GM21717 (cell line): ENCODE data around the gene ZNF500.
"Not testable (repeated sequence)": the region's sequence is repeated elsewhere in the genome, so short reads cannot be mapped to it uniquely, and the experiment has no call there.

ENCODE experiments used
- ATAC-seq: cut with Tn5 transposase; IDR thresholded peaks from one replicate; pipeline ENCODE4 v1.9.1; 2021; ENCODE audit warnings: mild to moderate bottlenecking, moderate library complexity; ENCODE audit not compliant: unreplicated experiment

The ZNF500 gene

DNA sequence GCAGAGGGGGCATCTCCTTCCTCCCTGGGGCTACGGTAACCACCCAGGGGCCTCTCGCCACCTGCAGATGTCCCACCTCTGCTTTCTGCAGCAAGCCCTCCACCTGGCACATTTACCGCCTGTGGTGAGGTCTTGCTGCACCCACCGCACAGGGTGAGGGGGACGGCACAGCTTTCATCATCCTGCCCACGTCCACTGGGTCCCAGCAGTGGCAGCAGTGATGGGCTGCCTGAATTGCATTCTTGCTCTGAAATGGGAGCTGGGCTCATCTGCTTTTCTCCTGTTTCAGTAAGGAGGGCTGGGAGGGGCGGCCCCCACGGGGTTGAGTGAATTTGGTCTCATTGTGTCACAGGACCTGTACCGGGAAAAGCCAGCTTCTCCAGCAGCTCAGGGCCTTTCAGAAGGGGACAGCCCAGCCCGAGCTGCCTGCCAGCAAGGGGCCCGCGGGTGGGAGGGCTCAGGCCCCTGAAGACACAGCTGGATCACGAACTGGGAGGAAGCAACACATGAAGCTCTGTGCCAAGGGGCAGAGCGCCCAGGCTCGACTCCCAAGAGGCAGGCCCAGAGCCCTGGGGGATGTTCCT is 19.9 kb downstream of the ZNF500 start:
- ATAC-seq: no peak

DNA sequence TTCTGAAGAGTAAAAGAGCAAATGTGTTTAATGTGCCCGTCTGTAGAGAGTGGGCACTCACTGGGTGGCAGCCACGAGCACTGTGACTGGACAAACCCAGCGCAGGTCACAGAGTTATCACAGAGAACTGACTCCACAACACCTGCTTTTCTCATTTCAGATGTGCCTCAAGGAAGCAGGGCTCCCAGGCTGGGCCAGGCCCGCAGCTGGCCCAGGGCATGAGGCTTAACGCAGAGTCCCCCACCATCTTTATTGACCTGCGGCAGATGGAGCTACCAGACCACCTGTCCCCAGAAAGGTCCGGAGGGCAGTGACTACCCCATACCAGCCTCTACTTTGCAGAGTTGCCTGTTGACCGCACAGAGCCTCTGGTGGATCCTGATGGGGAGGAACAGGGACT is 20.7 kb downstream of the ZNF500 start:
- ATAC-seq: no peak

DNA sequence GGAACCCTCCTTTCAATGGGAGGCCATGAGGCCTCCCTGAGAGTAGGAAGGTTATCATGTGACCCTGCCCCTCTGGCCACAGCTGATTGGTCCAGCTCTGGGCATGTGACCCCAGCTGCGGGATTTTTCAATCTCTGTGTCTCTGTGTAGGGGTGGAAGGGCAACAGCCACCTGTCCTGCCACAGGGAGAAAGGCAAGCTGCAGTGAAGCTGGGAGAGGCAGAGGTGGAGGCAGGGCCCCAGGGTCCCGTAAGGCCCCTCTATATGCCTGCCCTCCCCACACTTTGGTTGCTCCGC is 21.7 kb downstream of the ZNF500 start:
- ATAC-seq: no peak

DNA sequence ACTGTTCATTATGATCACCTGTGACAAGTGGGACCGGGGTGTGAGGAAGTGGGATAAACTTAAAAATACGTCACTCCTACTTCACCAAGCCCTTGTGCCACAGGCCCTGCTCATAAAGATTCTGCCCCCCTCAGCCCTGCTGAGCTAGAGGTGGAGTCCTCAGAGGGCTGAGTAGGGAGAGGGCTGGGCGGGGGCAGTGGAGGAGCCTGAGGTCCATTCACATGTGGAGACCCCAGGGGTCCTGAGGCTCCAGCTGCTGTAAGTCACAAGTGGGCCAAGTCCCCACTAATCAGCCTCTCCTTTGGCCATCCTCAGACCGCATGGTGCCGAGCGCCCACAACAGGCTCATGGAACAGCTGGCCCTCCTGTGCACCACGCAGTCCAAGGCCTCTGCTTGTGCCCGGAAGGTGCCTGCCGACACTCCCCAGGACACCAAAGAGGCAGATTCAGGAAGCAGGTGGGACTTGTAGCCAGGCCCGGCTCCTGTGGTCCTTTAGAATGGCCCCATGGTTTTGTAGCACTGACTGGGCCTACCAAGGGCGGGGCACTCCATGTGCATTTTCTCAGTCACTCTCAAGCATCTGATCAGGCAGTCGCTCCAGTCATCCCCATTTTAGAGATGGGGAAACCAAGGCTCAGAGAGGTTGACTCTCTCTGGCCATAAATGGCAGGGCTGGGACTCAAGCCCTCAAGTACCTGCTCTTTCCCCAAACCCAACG is 22.2 kb downstream of the ZNF500 start:
- no peak for ATAC-seq

DNA sequence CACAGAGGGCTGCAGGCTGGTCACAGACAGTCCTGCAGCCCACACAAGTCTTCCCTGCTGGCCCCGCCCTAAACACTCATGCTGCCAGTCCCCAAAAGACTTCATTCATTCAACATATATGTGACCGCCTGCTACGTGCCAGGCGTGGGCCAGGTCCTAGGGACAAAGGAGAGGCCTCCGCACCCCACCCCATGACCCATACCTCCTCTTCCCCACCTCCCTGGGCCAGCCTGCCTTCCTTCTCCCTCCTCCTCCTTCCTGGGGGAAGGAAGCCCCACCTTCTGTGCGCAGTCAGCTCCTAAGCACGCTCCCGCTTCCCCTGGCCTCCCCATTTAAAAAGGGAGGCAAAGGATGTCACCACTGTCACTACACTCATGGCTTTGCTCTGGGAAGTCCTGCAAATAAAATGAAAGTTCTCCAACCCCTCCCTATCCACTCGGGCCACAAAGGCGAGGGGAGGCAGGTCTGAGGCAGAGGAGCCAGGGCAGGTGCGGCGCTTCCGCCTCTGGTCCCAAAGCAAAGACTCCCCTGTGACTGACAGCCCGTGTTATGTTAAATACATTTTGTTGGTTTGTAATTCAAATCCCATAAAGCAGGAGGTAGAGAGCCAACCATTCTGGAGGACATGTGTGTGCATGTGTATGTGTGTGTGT is 23.6 kb downstream of the ZNF500 start:
- no peak for ATAC-seq

DNA sequence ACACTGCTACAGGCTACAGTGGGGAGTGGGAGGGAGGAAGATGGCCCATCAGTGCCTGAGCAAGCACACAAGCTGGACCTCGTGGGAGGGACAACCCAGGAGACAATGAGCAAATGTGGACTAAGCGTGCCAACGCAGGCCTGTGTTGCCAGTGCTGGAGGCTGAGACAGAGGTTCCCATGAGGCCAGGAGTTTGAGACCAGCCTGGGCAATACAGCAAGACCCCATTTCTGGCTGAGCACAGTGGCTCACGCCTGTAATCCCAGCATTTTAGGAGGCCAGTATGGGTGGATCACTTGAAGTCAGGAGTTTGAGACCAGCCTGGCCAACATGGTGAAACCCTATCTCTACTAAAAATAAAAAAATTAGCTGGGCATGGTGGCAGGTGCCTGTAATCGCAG is 28.6 kb downstream of the ZNF500 start:
- ATAC-seq: not testable (repeated sequence)

DNA sequence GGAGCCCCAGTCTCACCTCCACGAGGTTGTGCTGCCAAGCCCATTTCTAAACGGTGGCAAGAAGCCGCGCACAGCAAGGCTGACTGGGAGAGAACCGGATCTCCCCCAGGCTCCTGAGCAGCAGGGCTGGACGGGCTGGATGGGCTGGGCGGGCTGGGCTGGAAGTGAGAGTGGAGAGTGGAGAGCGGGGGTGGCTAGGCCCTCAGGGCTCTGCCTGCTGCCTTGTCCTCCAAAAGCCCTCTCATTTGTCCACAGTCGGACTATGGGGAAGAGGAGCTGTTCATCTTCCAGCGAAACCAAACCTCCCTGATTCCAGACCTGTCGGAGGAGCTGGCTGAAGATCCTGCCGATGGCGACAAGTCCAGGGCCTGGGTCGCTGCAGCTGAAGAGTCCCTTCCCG is 29.4 kb downstream of the ZNF500 start:
- no peak for ATAC-seq

DNA sequence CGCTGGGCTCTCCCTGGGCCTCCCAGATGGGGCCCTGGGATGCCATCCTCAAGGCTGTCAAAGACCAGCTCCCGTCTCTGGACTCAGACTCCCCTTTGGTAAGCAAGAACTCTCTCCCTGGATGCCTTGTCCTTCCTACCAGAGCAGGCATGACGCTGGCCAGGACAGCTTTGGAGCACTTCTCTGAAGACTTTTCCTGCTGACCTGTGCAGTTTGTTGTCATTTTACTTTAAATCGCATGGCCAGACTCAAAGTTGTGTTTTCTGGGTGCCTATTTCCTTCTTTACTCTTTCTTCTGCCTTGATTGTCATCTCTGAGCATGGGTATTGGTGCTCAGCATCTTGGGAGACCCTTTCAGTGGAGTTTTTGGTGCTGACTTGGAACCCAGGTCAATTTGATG is 30.4 kb downstream of the ZNF500 start:
- no peak for ATAC-seq

DNA sequence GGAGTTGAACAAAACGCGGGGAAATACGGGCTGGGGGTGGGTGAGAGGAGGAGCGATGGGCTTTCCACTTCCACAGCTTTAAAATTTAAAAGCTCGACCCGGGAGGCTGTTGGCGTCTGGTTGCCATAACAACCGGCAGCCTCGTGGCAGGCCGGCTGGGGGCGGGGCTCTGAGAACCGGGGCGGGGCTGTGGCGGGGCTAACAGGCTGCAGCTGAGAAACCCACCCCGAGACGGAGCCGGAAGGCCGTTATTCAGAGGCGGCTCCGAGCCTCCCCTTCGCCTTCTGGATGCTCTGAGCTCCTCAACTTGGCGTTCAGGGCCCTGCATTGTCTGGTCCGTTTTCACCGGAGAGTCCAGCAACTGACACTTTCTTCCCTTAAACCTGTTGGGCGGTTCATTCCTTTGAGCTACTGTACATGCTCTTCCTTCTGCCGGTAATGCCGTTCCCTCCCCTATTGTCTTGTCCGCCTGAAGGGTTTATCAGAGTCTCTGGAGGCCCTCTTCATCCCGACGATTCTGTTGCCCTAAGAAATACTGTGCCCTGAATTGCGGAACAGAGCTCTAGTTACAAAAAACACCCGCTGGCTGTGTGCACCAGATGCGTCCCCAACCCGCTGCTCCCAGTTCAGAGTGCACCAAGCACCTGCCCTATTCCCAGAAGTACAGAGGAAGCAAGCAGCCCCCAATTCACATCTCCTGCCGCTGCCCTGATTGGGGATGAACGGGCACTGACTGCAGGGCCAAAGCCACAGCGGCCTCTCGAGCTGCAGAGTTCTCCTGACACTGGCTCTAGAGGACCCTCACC is 32.0 kb downstream of the ZNF500 start:
- ATAC-seq: peak; percentile 61

DNA sequence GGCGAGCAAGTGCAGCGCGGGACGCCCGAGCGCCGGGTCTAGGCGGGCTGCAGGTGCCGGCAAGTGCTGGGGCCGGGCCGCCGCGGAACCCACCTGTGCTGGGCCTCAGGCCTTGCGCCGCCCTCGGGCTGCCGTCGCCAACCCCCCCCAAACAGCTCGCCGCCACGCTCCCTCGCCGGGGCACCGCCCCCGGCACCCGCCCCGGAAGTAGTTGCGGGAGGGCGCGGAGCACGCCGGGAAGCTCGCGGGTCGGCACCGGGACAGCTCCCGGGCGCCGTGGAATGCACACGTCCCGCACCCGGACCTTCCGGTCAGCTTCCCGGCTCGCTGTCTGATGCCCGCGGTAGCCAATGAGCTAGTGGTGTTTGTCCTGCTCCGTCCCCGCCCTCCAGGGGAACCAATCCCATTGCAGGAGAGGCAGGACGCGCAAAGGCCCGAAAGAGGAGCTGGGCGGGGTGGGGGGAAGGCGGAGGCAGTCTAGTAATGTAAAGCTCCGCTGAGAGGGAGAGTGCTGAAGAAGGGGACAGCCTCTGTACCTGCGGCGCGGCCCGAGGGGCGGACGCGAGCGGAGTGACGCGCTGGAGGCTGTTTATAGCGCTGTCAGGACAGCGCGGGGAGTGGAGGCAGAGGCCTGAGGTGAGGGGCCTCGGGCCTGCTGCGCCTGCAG is 32.8 kb downstream of the ZNF500 start, which contains the start of the genes ANKS3 and DNAAF8:
Gene ANKS3 (minus strand): TSS at position 209 of the 667 bp plus-strand sequence. CDS start 4,122 bp downstream, outside the sequence.
Gene DNAAF8 (plus strand): TSS at position 475 of the 667 bp plus-strand sequence. CDS start 1,978 bp downstream, outside the sequence.
- peak; percentile 66 for ATAC-seq

DNA sequence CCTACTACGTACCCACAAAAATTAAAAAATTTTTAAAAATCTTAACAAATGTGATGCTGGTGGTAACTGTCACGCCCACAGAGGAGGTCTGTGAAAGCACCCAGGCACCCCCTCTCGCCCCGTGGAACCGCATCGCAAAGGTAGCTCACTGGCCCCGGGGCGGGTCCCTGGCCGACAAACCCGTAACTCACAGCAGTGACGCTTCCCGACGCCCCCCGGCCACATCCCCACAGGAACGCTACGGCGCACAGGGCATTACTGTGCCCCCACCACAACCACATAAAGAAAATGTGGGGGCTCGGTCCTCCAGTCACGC is 33.3 kb downstream of the ZNF500 start:
- ATAC-seq: no peak

DNA sequence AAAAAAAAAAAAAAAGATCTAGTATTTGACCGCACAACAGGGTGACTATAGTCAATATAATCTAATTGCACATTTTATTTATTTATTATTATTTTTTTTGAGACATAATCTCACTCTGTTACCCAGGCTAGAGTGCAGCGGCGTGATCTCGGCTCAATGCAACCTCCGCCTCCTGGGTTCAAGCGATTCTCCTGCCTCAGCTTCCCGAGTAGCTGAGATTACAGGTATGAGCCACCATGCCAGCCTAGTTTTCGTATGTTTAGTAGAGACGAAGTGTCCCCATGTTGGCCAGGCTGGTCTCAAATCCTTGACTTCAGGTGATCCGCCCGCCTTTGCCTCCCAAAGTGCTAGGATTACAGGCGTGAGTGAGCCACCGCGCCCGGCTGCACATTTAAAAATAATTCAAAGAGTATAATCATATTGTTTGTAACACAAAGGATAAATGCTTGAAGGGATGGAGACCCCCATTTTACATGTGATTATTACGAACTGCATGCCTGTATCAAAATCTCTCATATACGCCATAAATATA is 33.7 kb downstream of the ZNF500 start:
- ATAC-seq: no peak

DNA sequence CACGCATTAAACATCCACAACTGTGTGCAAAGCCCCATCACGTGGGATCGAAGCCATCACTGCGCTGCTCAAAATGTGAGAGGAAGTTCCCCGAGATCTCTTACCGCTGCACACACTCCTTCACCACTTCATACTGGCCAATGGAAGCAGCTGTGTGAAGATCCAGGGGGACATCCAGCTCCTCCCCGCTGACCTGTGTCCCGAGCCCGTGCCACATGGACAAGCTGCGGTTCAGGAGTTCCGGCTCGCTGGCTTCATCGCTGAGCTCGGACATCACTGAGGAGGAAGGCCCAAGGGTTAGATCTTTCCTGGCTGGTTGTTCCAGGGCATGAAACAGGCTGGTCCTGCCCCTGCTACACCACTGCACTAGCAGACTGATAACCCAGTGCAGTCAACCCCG is 37.1 kb downstream of the ZNF500 start:
- ATAC-seq: no peak

DNA sequence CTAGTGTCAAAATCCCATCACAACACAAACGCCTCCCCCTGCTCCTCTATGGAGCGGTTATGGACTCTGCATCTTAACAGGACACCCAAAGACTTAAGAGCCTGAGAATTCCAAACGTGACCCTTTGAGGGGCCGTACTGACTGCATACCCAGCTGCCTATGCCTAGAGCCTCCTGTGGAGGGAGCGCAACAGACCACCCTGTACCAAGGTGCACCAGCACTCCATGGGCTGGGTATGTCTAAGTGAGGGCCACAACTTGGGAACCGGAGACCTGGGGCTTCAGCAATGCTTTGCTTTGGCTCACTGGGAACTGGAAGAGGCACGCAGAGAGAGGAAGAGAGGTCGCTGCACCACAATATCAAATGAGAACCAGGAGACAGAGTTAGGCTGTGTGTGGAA is 38.3 kb downstream of the ZNF500 start:
- no peak for ATAC-seq

DNA sequence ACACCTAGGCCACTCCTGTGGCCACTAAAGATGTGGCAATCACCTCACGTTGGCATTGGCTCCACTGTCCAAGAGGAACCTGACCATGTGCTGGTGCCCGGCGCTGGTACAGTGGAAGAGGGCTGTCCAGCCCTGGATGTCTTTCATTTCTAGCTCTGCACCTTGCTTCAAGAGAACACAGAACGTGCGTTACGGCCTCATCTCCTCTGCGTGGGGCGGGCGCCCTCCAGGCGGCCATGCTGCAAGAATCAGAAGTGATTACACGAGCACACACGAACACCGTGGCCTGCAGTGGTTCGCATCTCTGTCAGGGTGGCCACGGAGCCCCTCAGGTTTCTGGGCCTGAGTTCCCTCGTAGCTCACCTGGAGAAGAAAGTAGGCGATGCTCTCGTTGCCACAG is 40.3 kb downstream of the ZNF500 start:
- ATAC-seq: no peak

DNA sequence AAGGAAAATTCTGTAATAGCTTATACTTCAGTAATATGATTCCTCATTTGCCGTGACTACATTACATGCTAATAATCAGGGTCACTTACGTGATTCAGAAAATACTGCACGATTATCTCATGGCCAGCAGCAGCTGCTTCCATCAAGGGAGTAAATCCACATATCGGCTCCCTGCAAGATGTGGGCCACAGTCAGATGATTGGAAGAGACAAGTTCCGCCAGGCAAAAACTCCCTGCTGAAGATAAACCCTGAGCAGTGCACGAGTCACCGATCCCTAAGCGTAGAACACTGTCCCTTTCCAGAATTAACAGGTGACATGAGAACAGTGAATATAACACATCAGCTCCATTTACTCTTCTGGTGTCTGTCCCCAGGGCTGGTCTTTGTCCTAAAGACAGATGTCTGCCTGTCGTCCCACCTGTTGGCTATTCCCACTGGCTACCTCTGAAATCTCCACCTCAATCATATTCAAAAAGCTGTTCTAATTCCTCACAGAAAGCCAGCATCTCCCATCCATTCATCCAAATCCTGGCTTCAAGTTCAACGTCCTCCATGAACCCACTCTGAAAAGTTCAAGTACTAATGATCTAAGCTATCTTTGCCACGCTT is 42.2 kb downstream of the ZNF500 start:
- ATAC-seq: no peak

DNA sequence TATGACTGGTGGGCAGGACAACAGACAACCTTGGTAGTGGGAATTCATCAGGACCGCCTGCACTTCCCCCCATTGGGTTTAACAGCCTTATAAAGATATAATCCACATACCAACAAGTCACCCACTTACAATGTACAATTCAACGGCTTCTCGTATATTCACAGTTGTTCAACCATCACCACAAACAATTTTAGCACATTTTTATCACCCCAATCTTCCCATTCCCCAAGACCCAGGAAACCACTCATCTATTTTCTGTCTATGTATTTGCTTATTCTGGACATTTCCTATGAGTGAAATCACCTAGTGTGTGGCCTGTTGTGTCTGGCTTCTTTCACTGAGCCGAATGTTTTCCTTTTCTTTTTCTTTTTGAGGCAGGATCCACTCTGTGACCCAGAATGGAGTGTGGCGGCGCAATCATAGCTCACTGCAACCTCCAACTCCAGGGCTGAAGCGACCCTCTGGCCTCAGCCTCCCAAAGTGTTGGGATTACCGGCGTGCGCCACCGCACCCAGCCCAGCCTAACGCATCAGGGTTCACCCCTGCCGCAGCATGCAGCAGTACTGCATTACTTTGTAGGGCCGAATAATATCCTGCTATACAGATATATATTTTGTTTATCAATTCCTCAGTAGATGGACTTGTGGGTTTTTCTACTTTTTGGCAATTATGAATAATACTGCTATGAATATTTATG is 43.7 kb downstream of the ZNF500 start:
- ATAC-seq: no peak

DNA sequence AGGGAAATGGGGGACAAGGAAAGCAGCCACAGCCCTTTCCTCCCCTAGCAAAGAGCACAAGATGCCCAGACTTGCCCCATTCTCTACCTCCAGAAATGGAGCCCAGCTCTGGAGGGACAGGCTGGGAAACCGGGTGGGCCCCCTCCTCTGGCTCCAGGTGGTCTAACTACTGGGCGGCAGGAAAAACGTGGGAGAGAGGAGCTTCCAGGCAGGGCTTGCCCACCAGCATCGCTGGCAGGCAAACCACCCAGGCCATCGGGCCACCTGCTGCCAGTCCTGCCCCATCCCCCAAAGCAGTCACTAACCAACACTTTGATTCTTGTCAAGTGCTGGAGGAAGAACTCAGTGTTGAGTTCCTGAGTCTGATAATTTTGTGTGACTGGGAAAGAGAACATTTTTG is 48.5 kb downstream of the ZNF500 start:
- no peak for ATAC-seq

DNA sequence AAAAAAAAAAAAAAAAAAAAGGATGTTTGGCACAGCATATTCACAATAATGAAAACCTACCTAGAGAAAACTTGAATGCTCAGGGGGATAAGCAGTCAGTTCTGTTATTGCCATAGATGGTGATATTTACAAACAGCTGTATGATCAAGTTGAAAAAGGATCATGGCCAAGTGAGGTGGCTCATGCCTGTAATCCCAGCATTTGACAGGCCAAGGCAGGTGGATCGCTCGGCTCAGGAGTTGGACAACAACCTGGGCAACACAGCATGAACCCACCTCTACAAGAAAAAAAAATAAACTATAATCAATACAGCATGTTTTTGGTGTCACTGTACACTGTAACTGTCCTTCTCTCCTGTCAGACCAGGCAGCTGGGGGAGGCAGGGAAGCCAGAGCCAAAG is 52.0 kb downstream of the ZNF500 start:
- no peak for ATAC-seq
